Natural killer cell (primary cell): ENCODE results near the gene BATF. TPM values are rescaled to one million over a fixed set of nuclear protein-coding genes. Genes with fewer than 3 reads are reported as not detected.

Source experiments
- ATAC-seq, 3 donors: fragments of 150-1000 bp in 2 of 3; fragments of 200-7000 bp in 1 of 3; cut with Tn5 transposase; 1 replicate in 1 of 3; 2 replicates in 2 of 3; pipeline ENCODE4 v1.10.0; 2021; ENCODE audit warnings: mild to moderate bottlenecking in 2 of 3, moderate library complexity in 2 of 3
- DNase-seq, 2 donors: peaks; one replicate each; pipeline versions ENCODE4 v3.0.0 to v3.0.0-alpha.2; 2013 to 2021; ENCODE audit warnings: mixed read lengths in 1 of 2
- H3K27ac ChIP-seq: one replicate; pipeline ENCODE4 v1.5.1; 2013; ENCODE audit warnings: mild to moderate bottlenecking, low read length
- H3K27me3 ChIP-seq: one replicate; pipeline ENCODE4 v1.6.1; 2013; ENCODE audit warnings: low read length; ENCODE audit not compliant: control insufficient read depth, insufficient read depth
- H3K36me3 ChIP-seq: one replicate; pipeline ENCODE4 v1.6.1; 2013; ENCODE audit warnings: low read length; ENCODE audit not compliant: control insufficient read depth, insufficient read depth
- H3K4me1 ChIP-seq: one replicate; pipeline ENCODE4 v1.6.1; 2013; ENCODE audit warnings: low read length; ENCODE audit not compliant: control insufficient read depth, insufficient read depth
- H3K4me3 ChIP-seq: one replicate; pipeline ENCODE4 v1.5.1; 2013; ENCODE audit warnings: low read length
- H3K9me3 ChIP-seq: one replicate; pipeline ENCODE4 v1.6.1; 2013; ENCODE audit warnings: low read length; ENCODE audit not compliant: control insufficient read depth, insufficient read depth
- H3K27ac Mint-ChIP-seq, 2 donors: one replicate each; pipeline ENCODE4 v1.8.0; 2022; ENCODE audit warnings: mild to moderate bottlenecking in 2 of 2, mixed read lengths in 2 of 2, moderate library complexity in 1 of 2
- H3K27me3 Mint-ChIP-seq, 2 donors: one replicate each; pipeline ENCODE4 v1.8.0; 2022; ENCODE audit warnings: low read depth in 2 of 2, mixed read lengths in 2 of 2
- H3K36me3 Mint-ChIP-seq: one replicate; pipeline ENCODE4 v1.8.0; 2022; ENCODE audit warnings: mixed read lengths
- H3K4me1 Mint-ChIP-seq, 2 donors: one replicate each; pipeline ENCODE4 v1.8.0; 2022; ENCODE audit warnings: mixed read lengths in 2 of 2
- H3K4me3 Mint-ChIP-seq: one replicate; pipeline ENCODE4 v1.8.0; 2022; ENCODE audit warnings: mild to moderate bottlenecking, moderate library complexity, mixed read lengths
- H3K9me3 Mint-ChIP-seq, 2 donors: one replicate each; pipeline ENCODE4 v1.8.0; 2022; ENCODE audit warnings: mixed read lengths in 2 of 2
- CTCF ChIP-seq: fragments of 200-600 bp; IDR thresholded peaks from one replicate; pipeline ENCODE4 v1.8.0; 2022; ENCODE audit warnings: antibody characterized with exemption
- WGBS: methylation state at CpG from one replicate; pipeline ENCODE4 v1.1.7; 2013; ENCODE audit warnings: missing lambda C conversion rate; ENCODE audit not compliant: insufficient coverage; 5-methylcytosine and 5-hydroxymethylcytosine counted together
- intact Hi-C: fragments of 100-400 bp; cut with micrococcal nuclease; formaldehyde crosslinking; loops from one replicate; pipeline ENCODE4 v1.14.2; 2022
- total RNA-seq, 4 donors: library from RNA; stranded (reverse); fragments of 120-200 nt in 1 of 4; gene quantifications; one replicate each; pipeline versions ENCODE4 v1.2.3 to v1.2.4, GENCODE V29; 2013 to 2022

BATF gene
- total RNA-seq, 3 donors from 2014 or later (not counting 1 experiment from before 2014, with no cell fraction given): 12.6 to 32.5 (median 21.4) TPM

GRCh38 chr14:75570797-75571196, 48.5 kb downstream of the BATF start:
- Mint-ChIP-seq H3K27ac (no peak overlapping the region), H3K4me3 (no peak overlapping the region), H3K27me3 (no peaks in the 10 kb centered on the region), H3K4me1 (peaks cover 0 to 5% of the 10 kb centered on the region in 2 donors), H3K36me3 (no peaks in the 10 kb centered on the region), H3K9me3 (no peaks in the 10 kb centered on the region)
- no peaks in the 10 kb centered on the region for H3K4me1 ChIP-seq
- WGBS: 36% methylated on average over 2 of the region's 2 CpGs
- no peaks in the 10 kb centered on the region for H3K27me3 ChIP-seq
- H3K36me3 ChIP-seq: no peaks in the 10 kb centered on the region
- TF ChIP-seq CTCF: no peak
- ATAC-seq (no peak), DNase-seq (no peak)
- H3K9me3 ChIP-seq: no peaks in the 10 kb centered on the region
- intact Hi-C loops: no loop called here
- H3K27ac ChIP-seq: no peak overlapping the region
- no peak overlapping the region for H3K4me3 ChIP-seq

- 88% methylated on average over 6 of the region's 6 CpGs for WGBS
- Histone ChIP-seq H3K9me3 (no peaks in the 10 kb centered on the region), H3K4me3 (no peak overlapping the region), H3K27me3 (no peaks in the 10 kb centered on the region), H3K4me1 (no peaks in the 10 kb centered on the region), H3K27ac (no peak overlapping the region), H3K36me3 (no peaks in the 10 kb centered on the region)
- no peaks in the 10 kb centered on the region for H3K9me3 Mint-ChIP-seq
- DNase-seq: no peak
- H3K27ac Mint-ChIP-seq: no peak overlapping the region
- no peaks in the 10 kb centered on the region for H3K27me3 Mint-ChIP-seq
- no peak overlapping the region for H3K4me3 Mint-ChIP-seq
- intact Hi-C loops: no loop called here
- no peak for ATAC-seq
- no peaks in the 10 kb centered on the region for H3K4me1 Mint-ChIP-seq
- no peaks in the 10 kb centered on the region for H3K36me3 Mint-ChIP-seq
- no peak for TF ChIP-seq CTCF
Measured at GRCh38 chr14:75572104-75572503, 49.8 kb downstream of the BATF start.

- no peak for TF ChIP-seq CTCF
- 33% methylated on average over 3 of the region's 3 CpGs for WGBS
- Histone ChIP-seq H3K27me3 (no peaks in the 10 kb centered on the region), H3K27ac (no peak overlapping the region), H3K36me3 (no peaks in the 10 kb centered on the region), H3K4me3 (no peak overlapping the region), H3K9me3 (no peaks in the 10 kb centered on the region), H3K4me1 (peaks cover 16% of the 10 kb centered on the region)
- Mint-ChIP-seq H3K27me3 (no peaks in the 10 kb centered on the region), H3K27ac (peak overlapping the region in 1 of 2 donors; percentile 39), H3K9me3 (no peaks in the 10 kb centered on the region), H3K4me3 (peak overlapping the region; percentile 95), H3K4me1 (peaks cover 20 to 22% of the 10 kb centered on the region in 2 donors), H3K36me3 (no peaks in the 10 kb centered on the region)
- DNase-seq (no peak), ATAC-seq (no peak)
- intact Hi-C loops: loop anchor here (1.0 kb wide), 1 partner anchor 77 kb away; no protein-coding TSS in a partner anchor
Measured at GRCh38 chr14:75577090-75577489, 54.8 kb downstream of the BATF start.

GRCh38 chr14:75577729-75578101, 55.4 kb downstream of the BATF start:
- Mint-ChIP-seq H3K9me3 (no peaks in the 10 kb centered on the region), H3K4me1 (peaks cover 20 to 22% of the 10 kb centered on the region in 2 donors), H3K27ac (peak overlapping the region; percentile 39 to 60), H3K4me3 (peak overlapping the region; percentile 95), H3K36me3 (no peaks in the 10 kb centered on the region), H3K27me3 (no peaks in the 10 kb centered on the region)
- 1% methylated on average over 16 of the region's 16 CpGs for WGBS
- intact Hi-C loops: loop anchor here (1.0 to 2.0 kb wide), 2 partner anchors 77 to 405 kb away; no protein-coding TSS in a partner anchor
- Histone ChIP-seq H3K27ac (no peak overlapping the region), H3K36me3 (no peaks in the 10 kb centered on the region), H3K4me3 (peak overlapping the region; percentile 38), H3K4me1 (peaks cover 16% of the 10 kb centered on the region), H3K27me3 (no peaks in the 10 kb centered on the region), H3K9me3 (no peaks in the 10 kb centered on the region)
- DNase-seq (peak; percentile 57 to 81), ATAC-seq (peak; percentile 89 to 92 (median 92))
- TF ChIP-seq CTCF: peak; percentile 70
